HepG2 (cell line): ENCODE results near the gene KCNMA1.

Source experiments
- GABPA ChIP-seq, 2 experiments: IDR thresholded peaks; 2 replicates each; pipeline ENCODE4 v1.6.1; 2011 to 2016; ENCODE audit warnings: low read depth in 2 of 2, low read length in 1 of 2, missing biosample characterization in 1 of 2, missing genetic modification characterization in 1 of 2
- HOXA7 ChIP-seq: sonication (generic); formaldehyde crosslinking; IDR thresholded peaks from 2 replicates; pipeline ENCODE4 v1.8.1; 2022; ENCODE audit warnings: mild to moderate bottlenecking, missing genetic modification reagents, moderate library complexity
- TP53 ChIP-seq: sonication (generic); formaldehyde crosslinking; conservative IDR thresholded peaks from 2 replicates; pipeline ENCODE4 v1.4.0; 2020; ENCODE audit warnings: missing genetic modification reagents
- ZNF282 ChIP-seq: fragments of 450-650 bp; IDR thresholded peaks from 2 replicates; pipeline ENCODE4 v1.6.1; 2018; ENCODE audit not compliant: partially characterized antibody

DNA sequence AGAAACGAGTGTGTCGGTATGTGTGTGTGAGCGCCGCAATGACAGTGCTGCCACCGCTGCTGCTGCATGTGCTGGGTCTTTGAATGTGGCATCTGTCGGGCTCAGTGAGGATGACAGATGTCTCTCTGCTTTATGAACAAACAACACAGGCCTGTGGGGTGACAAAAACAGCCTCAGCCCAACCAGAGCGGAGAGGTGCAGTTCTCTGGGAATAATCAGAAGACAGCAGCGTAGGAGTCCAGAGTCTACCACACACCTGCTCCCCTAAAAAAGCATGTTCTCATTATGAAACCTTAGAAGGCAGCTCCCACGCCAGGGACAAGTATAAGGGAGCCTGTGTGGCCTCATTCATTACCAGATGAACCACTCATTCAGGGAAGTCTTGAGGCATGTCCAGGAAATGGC is 278.3 kb downstream of the KCNMA1 start:
- TF ChIP-seq GABPA (IDR thresholded peaks at IDR 0.05; ENCODE audit: low read depth, low read length), result no peak
- TF ChIP-seq GABPA (CRISPR knock-in tag; IDR thresholded peaks at IDR 0.05; ENCODE audit: low read depth), result no peak
- no peak for TF ChIP-seq TP53
- no peak for TF ChIP-seq HOXA7 (CRISPR knock-in tag)
- TF ChIP-seq ZNF282, result no peak
